Brain microvascular endothelial cell (primary cell): ENCODE data around the gene H1-8.
"Not testable (repeated sequence)": the region's sequence is repeated elsewhere in the genome, so short reads cannot be mapped to it uniquely, and the experiment has no call there.

ENCODE experiments used
- DNase-seq: peaks from one replicate; pipeline ENCODE4 v3.0.0-alpha.2; 2020
- H3K27ac ChIP-seq: fragments of 250-450 bp; sonication (Bioruptor Pico); 2 replicates; pipeline ENCODE4 v1.5.1; 2020; ENCODE audit warnings: mild to moderate bottlenecking, moderate library complexity
- H3K27me3 ChIP-seq: fragments of 250-450 bp; sonication (Bioruptor Pico); replicated peaks from 2 replicates; pipeline ENCODE4 v1.5.1; 2020; ENCODE audit warnings: mild to moderate bottlenecking
- H3K36me3 ChIP-seq: fragments of 250-450 bp; sonication (Bioruptor Pico); replicated peaks from 2 replicates; pipeline ENCODE4 v1.5.1; 2020; ENCODE audit warnings: mild to moderate bottlenecking
- H3K4me3 ChIP-seq: 2 replicates; pipeline ENCODE4 v1.5.1; 2011; ENCODE audit warnings: low read depth, mild to moderate bottlenecking, control low read depth, low read length, moderate library complexity
- CTCF ChIP-seq: IDR thresholded peaks from 2 replicates; pipeline ENCODE4 v1.5.1; 2011; ENCODE audit warnings: low read depth, mild to moderate bottlenecking, moderate library complexity, low read length, control low read depth, inconsistent platforms; ENCODE audit errors: missing control alignments
- in situ Hi-C: cut with HindIII; loops from 2 replicates; pipeline ENCODE4 v1.10.0; 2017; ENCODE audit warnings: low sequenced_read_pairs, low pct_ligation_motif_present

H1-8 gene

DNA sequence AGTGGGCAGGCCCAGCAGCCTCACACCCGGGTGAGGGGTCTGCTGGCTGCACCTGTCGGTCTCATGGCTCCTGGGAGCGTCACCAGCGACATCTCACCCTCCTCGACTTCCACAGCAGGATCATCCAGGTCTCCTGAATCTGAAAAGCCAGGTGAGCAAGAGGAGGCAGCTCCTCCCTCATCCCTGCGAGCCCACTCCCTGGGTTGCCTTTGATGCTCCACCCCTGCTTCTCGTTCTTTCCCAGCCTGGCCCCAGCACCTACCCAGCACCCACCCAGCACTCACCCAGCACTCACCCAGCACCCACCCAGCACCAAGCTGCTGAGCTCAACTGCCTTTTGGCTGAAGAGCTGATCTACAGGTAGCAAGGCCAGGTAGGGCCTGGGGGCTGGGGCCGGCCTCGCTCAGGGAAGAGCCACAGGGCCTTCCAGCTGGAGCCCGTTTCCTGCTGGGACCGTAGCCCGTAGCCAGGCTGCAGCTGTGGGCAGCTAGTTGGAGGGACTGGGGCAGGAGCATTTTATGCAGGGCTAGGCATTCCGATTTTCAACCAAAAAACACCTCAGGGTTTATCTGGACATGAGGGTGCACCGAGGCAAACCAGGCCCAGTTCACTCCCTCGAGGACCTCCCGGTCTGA lies at the start of gene H1-8:
H1-8 (plus strand) TSS at position 20 of the 635 bp plus-strand sequence; CDS start at position 64, 44 bp downstream.
- DNase-seq = no peak
- TF ChIP-seq CTCF = no peak
- no peak within 1 kb of the TSS for H3K27ac ChIP-seq
- in situ Hi-C loops = no loop called here
- no peak within 1 kb of the TSS for H3K4me3 ChIP-seq
- no peaks in the 10 kb centered on the region for H3K27me3 ChIP-seq
- H3K36me3 ChIP-seq = no peaks in the 10 kb centered on the region

DNA sequence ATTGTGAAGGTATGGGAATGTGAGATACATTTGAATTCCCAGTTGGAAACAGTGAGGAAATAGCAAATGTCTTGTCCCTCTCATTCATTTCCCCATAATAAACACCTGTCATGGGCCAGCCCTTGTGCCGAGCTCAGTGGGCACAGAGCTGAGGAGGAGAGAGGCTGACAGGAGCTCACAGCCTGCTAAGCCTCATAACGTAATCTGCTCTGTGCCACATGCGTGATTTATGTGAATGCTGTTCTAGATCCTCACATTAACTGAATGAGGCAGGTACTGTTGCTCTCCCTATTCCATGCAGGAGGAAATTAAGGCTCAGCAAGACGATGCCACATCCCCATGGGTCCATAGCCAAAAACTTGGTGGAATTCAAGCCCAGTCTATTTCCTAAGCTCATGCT lies 49.8 kb upstream of the H1-8 start:
- Histone ChIP-seq H3K27me3 (no peaks in the 10 kb centered on the region), H3K27ac (no peak overlapping the region), H3K36me3 (no peaks in the 10 kb centered on the region), H3K4me3 (no peak overlapping the region)
- in situ Hi-C loops = no loop called here
- TF ChIP-seq CTCF = no peak
- DNase-seq = no peak

GRCh38 chr3:129494499-129494898 lies 48.5 kb upstream of the H1-8 start:
- H3K27ac ChIP-seq = peak overlapping the region; percentile 48
- in situ Hi-C loops, H3K27me3 ChIP-seq, H3K4me3 ChIP-seq, H3K36me3 ChIP-seq: not testable (repeated sequence)
- DNase-seq = peak; percentile 12

DNA sequence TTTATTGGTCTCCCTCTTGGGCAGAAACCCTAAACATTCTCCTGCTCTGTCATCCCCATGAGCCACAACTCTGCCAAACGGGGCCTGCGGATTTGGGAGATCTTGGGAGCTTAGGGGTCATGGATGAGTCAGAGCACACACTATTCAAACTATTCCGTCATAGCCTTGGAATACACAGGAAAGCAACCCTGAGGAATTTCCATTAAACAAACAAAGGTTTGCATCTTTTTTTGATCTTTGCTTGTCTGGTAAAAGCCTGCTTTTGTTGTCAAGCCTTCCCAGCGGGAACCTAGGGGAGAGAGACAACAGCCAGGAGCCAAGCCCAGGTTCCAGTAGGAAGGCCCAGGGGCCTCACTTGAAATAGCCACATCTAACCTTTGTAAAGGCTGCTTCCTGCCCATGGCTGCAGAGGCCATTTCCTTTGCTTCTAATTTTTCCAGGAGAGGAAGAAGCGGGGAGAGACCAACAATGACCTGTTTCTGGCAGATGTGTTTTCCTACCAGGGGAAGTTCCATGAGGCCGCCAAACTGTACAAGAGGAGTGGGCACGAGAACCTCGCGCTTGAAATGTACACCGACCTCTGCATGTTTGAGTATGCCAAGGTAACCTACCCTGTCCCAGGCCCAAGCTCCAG lies 47.9 kb upstream of the H1-8 start:
- H3K36me3 ChIP-seq, H3K4me3 ChIP-seq, in situ Hi-C loops, H3K27me3 ChIP-seq: not testable (repeated sequence)
- peak overlapping the region; percentile 65 for H3K27ac ChIP-seq
- peak; percentile 59 for DNase-seq

DNA sequence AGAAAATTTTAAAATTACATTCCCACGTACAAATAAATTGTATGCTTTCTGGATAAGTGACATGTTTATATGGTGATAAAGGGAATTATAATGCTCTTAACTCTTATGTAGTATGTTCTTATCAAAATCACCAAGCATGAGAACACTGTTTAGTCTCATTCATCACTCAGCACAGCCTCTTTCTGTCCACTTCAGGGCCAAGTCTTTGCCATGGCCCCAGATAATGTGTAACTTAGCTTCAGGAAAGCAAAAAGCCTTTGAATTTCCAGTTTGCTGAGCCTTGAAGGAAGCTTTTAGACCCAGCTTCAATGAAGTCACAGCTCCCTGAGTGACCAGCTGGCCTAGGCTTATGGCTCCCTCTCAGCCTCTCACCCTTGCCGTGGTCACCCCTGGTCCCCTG lies 45.1 kb upstream of the H1-8 start:
- DNase-seq, H3K27me3 ChIP-seq, H3K27ac ChIP-seq, H3K36me3 ChIP-seq, H3K4me3 ChIP-seq, in situ Hi-C loops: not testable (repeated sequence)

- H3K27ac ChIP-seq, H3K27me3 ChIP-seq, H3K36me3 ChIP-seq, H3K4me3 ChIP-seq, in situ Hi-C loops, DNase-seq: not testable (repeated sequence)
Measured at GRCh38 chr3:129498603-129499488, 44.1 kb upstream of the H1-8 start.

GRCh38 chr3:129499604-129500333 lies 43.2 kb upstream of the H1-8 start:
- H3K27me3 ChIP-seq, in situ Hi-C loops, H3K4me3 ChIP-seq, H3K27ac ChIP-seq, DNase-seq, H3K36me3 ChIP-seq: not testable (repeated sequence)

- Histone ChIP-seq H3K27ac (no peak overlapping the region), H3K27me3 (no peaks in the 10 kb centered on the region), H3K36me3 (no peaks in the 10 kb centered on the region), H3K4me3 (no peak overlapping the region)
- TF ChIP-seq CTCF = no peak
- no peak for DNase-seq
- in situ Hi-C loops = no loop called here
Measured at GRCh38 chr3:129500334-129500658, 42.7 kb upstream of the H1-8 start.
